HG02623 (cell line): ENCODE results near the gene NECAB3.

Source experiments
- ATAC-seq: cut with Tn5 transposase; IDR thresholded peaks from one replicate; pipeline ENCODE4 v1.9.1; 2021; ENCODE audit warnings: moderate library complexity; ENCODE audit not compliant: unreplicated experiment

Gene NECAB3

GRCh38 chr20:33679758-33680485 is 5.7 kb upstream of the NECAB3 start:
- ATAC-seq, result no peak

GRCh38 chr20:33677991-33678702 is 3.9 kb upstream of the NECAB3 start:
- no peak for ATAC-seq

GRCh38 chr20:33676652-33677645 is 2.7 kb upstream of the NECAB3 start:
- no peak for ATAC-seq

GRCh38 chr20:33676121-33676520 is 1.9 kb upstream of the NECAB3 start:
- no peak for ATAC-seq

- ATAC-seq, result no peak
Observed at GRCh38 chr20:33675136-33675959, 1.1 kb upstream of the NECAB3 start.

- ATAC-seq, result no peak
Observed at GRCh38 chr20:33673410-33674293, 576 bp downstream of the NECAB3 start.

- no peak for ATAC-seq
Observed at GRCh38 chr20:33673114-33673409, 1.2 kb downstream of the NECAB3 start.

- no peak for ATAC-seq
Observed at GRCh38 chr20:33672426-33673113, 1.7 kb downstream of the NECAB3 start.

GRCh38 chr20:33671573-33672288 is 2.5 kb downstream of the NECAB3 start:
- ATAC-seq, result no peak

GRCh38 chr20:33670715-33671499 is 3.3 kb downstream of the NECAB3 start:
- ATAC-seq, result no peak

- no peak for ATAC-seq
Observed at GRCh38 chr20:33669873-33670640, 4.2 kb downstream of the NECAB3 start.

GRCh38 chr20:33669224-33669623 is 5.0 kb downstream of the NECAB3 start:
- ATAC-seq, result no peak

GRCh38 chr20:33668466-33669155 is 5.6 kb downstream of the NECAB3 start:
- no peak for ATAC-seq

GRCh38 chr20:33667676-33668465 is 6.4 kb downstream of the NECAB3 start:
- peak; percentile 43 for ATAC-seq

- ATAC-seq, result peak; percentile 7
Observed at GRCh38 chr20:33667245-33667675, 7.0 kb downstream of the NECAB3 start.
